Measurements from ENCODE around the gene PRKCH. TPM values are rescaled to one million over a fixed set of nuclear protein-coding genes. Genes with fewer than 3 reads are reported as not detected.

Gene PRKCH
- total and polyA plus RNA-seq, 2 of the 13 experiments (the other 11 are each of a cell fraction or from before 2014, with no cell fraction given): 0.48 to 1.3 TPM

DNA sequence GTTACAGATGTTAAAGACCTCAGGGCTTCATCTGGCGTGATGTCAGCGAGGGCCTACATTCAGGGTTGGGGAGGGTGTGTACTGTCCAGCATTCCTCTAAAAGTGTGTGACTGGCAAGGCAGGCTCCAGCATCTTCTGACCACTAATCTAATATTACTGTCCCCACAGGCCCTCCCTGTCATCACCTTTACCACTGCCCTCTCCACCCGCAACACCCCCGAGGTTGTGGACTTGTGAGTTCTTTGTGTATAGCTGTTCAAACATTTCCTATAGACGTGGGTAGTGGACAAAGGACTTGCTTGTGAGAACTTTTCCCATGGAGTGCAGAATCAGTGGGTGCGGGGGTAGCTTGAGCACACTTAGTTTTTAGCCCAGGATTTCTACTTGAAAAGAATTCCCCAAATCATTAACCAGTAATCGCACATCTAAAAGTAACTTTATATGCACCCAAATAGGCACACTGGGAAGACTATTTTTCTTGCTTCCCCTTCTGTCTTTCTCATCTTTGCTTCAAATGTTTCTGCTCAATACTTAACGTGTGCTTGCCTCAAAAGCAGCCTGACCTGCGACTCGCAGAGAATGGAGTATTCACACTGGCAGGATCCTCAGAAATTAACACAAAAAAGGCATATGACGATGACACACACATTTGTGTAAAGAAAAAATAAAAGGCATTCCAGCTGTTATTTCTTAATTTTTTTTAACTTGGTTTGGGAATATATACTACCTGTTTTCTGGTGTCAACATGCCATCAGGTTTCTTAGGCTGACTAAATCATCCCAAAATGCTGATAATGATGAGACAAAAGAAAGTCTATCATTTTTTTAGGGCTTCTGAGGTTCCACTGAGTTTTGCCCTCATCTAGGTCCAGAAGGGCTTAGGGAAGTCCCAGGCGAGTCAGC is 215.5 kb downstream of the PRKCH start:
- Histone ChIP-seq H3K36me3 (replicated peaks in 1 of 2; ENCODE audit: control insufficient read depth in 1 of 2, insufficient read depth in 2 of 2, low read length in 2 of 2) (no peaks in the 10 kb centered on the region), H3K4me3 (replicated peaks in 1 of 3; ENCODE audit: insufficient read depth in 1 of 3, low read depth in 2 of 3, low read length in 3 of 3) (peak overlapping the region in 2 of 3 experiments; percentile 14 to 44; a peak in 3 of 6 replicates), H3K9ac (ENCODE audit: insufficient read depth, low read depth, low read length) (peak overlapping the region; percentile 78), H2AFZ (ENCODE audit: low read length) (no peak overlapping the region), H3K27ac (ENCODE audit: extremely low read length, insufficient read depth, low read length) (peak overlapping the region; percentile 91), H3K27me3 (ENCODE audit: control insufficient read depth in 1 of 2, insufficient read depth in 2 of 2, low read length in 2 of 2) (no peaks in the 10 kb centered on the region), H3K79me2 (ENCODE audit: insufficient read depth, low read length) (no peaks in the 10 kb centered on the region), H3K9me3 (ENCODE audit: low read length) (no peaks in the 10 kb centered on the region), H3K4me2 (ENCODE audit: low read depth, low read length) (peak overlapping the region; percentile 77), H4K20me1 (ENCODE audit: insufficient read depth, low read length) (no peaks in the 10 kb centered on the region), H3K4me1 (ENCODE audit: insufficient read depth, low read length) (peaks cover 58% of the 10 kb centered on the region)
- DNase-seq (ENCODE audit: low spot score) (peak; percentile 96), ATAC-seq (peak; percentile 72), FAIRE-seq (peak; percentile 67)
- 4% methylated on average over 12 of the region's 12 CpGs for WGBS (ENCODE audit: low lambda C conversion rate)
- ChIA-PET POLR2A (interaction anchor here (0.9 to 5.6 kb wide), 15 partner anchors 10 to 225 kb away, joined by 3 to 146 read pairs (median 6); partner anchors contain the start of genes HIF1A and SNAPC1), CTCF (ENCODE audit: low intra/inter-chr PET ratio, low total read pairs) (no interaction called here)
- BruUV-seq (replicated peaks): TSS peak; percentile 97
- intact Hi-C loops (cut with micrococcal nuclease; ENCODE audit: unreplicated experiment): loop anchor here (1.0 to 10.0 kb wide), 9 partner anchors 10 to 298 kb away; partner anchors contain the start of gene HIF1A
- in situ Hi-C loops (cut with HindIII; ENCODE audit: extremely low pct_ligation_motif_present, low pct_unique_long_range_greater_than_20kb): loop anchor here (10.0 kb wide), 1 partner anchor 62 kb away; no protein-coding TSS in a partner anchor
- TF ChIP-seq NFE2L1 (CRISPR knock-in tag; IDR thresholded peaks at IDR 0.05; ENCODE audit: borderline replicate concordance): no peak
- TF ChIP-seq, protein P1, sequence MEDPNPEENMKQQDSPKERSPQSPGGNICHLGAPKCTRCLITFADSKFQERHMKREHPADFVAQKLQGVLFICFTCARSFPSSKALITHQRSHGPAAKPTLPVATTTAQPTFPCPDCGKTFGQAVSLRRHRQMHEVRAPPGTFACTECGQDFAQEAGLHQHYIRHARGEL (CRISPR knock-in tag; IDR thresholded peaks at IDR 0.05): no peak
- TF ChIP-seq STAG1 (CRISPR knock-in tag; IDR thresholded peaks at IDR 0.05): no peak
- TF ChIP-seq SP1 (IDR thresholded peaks at IDR 0.05): no peak
- no peak for TF ChIP-seq SP1 (CRISPR knock-in tag; IDR thresholded peaks at IDR 0.05)
- TF ChIP-seq, protein P2, sequence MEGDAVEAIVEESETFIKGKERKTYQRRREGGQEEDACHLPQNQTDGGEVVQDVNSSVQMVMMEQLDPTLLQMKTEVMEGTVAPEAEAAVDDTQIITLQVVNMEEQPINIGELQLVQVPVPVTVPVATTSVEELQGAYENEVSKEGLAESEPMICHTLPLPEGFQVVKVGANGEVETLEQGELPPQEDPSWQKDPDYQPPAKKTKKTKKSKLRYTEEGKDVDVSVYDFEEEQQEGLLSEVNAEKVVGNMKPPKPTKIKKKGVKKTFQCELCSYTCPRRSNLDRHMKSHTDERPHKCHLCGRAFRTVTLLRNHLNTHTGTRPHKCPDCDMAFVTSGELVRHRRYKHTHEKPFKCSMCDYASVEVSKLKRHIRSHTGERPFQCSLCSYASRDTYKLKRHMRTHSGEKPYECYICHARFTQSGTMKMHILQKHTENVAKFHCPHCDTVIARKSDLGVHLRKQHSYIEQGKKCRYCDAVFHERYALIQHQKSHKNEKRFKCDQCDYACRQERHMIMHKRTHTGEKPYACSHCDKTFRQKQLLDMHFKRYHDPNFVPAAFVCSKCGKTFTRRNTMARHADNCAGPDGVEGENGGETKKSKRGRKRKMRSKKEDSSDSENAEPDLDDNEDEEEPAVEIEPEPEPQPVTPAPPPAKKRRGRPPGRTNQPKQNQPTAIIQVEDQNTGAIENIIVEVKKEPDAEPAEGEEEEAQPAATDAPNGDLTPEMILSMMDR (CRISPR knock-in tag; IDR thresholded peaks at IDR 0.05): no peak
- TF ChIP-seq ZNF776 (CRISPR knock-in tag; IDR thresholded peaks at IDR 0.05): no peak
- TF ChIP-seq ZNF615 (CRISPR knock-in tag; IDR thresholded peaks at IDR 0.05; ENCODE audit: borderline replicate concordance): no peak
- TF ChIP-seq KDM6A (CRISPR knock-in tag; IDR thresholded peaks at IDR 0.05; ENCODE audit: low read depth): 0 out of 2 replicates have a peak, but pooled peaks have one; percentile 33
- peak; percentile 2; the same call in 1 of the 2 replicates for TF ChIP-seq ZMYM4 (CRISPR knock-in tag; IDR thresholded peaks at IDR 0.05)
- 0 out of 2 replicates have a peak, but pooled peaks have one; percentile 58 for TF ChIP-seq SOX13 (IDR thresholded peaks at IDR 0.05)
- peak in 1 of 2 experiments; percentile 89; a peak in 2 of 4 replicates for TF ChIP-seq SOX13 (CRISPR knock-in tag; conservative IDR thresholded peaks at IDR 0.05 in 1 of 2, IDR thresholded peaks at IDR 0.05 in 1 of 2)
- peak; percentile 15; the same call in 1 of the 2 replicates for TF ChIP-seq CEBPG (CRISPR knock-in tag; IDR thresholded peaks at IDR 0.05)
- TF ChIP-seq SOX6 (IDR thresholded peaks at IDR 0.05): no peak
- TF ChIP-seq SOX6 (CRISPR knock-in tag; IDR thresholded peaks at IDR 0.05): peak; percentile 52; the same call in 1 of the 2 replicates
- no peak for TF ChIP-seq RBAK (CRISPR knock-in tag; IDR thresholded peaks at IDR 0.05)
